Measurements from ENCODE around the gene CMIP.

CMIP gene

DNA sequence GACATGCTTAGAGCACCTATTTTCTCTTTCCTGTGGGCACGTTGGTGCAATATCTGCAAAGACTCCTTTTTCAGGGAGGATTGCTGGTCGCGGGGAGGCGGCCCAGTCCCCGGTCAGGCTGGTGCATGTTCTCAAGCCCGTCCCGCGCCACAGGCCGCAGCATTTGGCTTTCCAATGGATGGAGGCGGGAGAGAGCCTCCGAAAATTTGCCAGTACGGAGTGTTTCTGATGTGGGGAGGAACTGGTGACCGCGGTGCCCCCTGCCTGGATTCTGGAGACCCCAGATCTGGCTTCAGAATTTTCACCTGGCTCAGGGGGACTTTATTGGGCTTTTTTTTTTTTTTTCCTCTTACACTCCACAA is 2.3 kb downstream of the CMIP start:
- DNase-seq (ENCODE audit: low read depth in 2 of 2) = no peak

DNA sequence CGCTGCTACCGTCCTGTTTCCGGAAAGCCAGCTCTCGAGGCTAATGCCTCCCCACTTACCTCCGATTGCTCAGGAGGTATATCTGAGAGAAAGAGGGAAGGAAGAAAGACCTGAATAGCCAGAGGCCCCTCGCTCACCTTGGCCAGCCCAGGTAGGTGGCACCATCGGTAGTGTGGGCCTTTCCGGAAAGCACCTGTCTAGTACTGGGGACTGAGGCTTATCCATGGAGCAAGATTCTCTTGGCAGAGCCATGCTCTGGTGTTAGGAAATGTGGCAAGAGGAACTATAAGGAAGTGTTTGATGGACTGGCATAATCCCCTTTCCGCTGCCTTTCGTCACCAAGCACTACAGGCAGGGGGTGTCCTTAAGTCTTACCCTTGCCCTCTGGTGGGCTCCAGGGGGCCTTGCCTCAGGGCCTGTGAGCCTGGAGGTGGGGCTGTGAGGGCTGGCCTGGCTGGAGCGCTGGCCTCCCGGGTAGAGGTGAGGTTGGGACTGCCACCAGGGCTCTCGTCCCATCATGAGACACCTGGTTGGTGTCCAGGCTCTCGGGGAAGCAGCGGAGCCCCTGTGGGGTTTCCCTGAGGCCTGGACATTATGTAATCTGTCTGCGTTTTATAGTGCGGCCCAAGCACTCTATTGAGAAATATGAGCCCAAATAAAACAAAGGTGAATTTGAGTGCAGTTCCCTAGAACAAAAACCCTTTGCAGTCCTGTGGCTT is 2.9 kb downstream of the CMIP start:
- no peak for DNase-seq (ENCODE audit: low read depth in 2 of 2)

GRCh38 chr16:81448154-81449131 is 3.8 kb downstream of the CMIP start:
- no peak for DNase-seq (ENCODE audit: low read depth in 2 of 2)

DNA sequence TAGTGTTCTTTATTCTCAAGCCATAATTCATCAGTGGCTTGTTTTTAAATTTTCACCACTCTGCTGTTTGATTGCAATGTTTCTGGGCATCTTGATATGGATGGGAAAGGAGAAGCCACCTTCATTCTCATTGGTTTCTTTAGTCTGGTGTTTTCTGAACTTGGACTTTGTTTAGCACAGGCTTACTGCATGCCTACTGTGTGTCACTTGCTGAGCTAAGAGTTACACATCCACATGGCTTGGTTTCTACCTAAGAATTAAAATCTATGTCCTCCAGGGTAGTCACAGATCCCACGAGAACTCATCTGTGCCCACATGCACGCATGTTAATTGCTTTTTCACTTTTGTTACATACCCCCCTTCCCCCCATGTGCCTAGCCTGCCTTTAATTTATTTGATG is 4.6 kb downstream of the CMIP start:
- no peak for DNase-seq (ENCODE audit: low read depth in 2 of 2)

GRCh38 chr16:81449899-81450608 is 5.4 kb downstream of the CMIP start:
- DNase-seq (ENCODE audit: low read depth in 2 of 2) = no peak

GRCh38 chr16:81450783-81451491 is 6.3 kb downstream of the CMIP start:
- DNase-seq (ENCODE audit: low read depth in 2 of 2) = no peak

GRCh38 chr16:81451753-81452680 is 7.4 kb downstream of the CMIP start:
- peak; percentile 17 to 23 for DNase-seq (ENCODE audit: low read depth in 2 of 2)

- DNase-seq (ENCODE audit: low read depth in 2 of 2) = no peak
Measured at GRCh38 chr16:81453091-81453728, 8.6 kb downstream of the CMIP start.

GRCh38 chr16:81454044-81454443 is 9.4 kb downstream of the CMIP start:
- no peak for DNase-seq (ENCODE audit: low read depth in 2 of 2)

- no peak for DNase-seq (ENCODE audit: low read depth in 2 of 2)
Measured at GRCh38 chr16:81455006-81455405, 10.4 kb downstream of the CMIP start.

DNA sequence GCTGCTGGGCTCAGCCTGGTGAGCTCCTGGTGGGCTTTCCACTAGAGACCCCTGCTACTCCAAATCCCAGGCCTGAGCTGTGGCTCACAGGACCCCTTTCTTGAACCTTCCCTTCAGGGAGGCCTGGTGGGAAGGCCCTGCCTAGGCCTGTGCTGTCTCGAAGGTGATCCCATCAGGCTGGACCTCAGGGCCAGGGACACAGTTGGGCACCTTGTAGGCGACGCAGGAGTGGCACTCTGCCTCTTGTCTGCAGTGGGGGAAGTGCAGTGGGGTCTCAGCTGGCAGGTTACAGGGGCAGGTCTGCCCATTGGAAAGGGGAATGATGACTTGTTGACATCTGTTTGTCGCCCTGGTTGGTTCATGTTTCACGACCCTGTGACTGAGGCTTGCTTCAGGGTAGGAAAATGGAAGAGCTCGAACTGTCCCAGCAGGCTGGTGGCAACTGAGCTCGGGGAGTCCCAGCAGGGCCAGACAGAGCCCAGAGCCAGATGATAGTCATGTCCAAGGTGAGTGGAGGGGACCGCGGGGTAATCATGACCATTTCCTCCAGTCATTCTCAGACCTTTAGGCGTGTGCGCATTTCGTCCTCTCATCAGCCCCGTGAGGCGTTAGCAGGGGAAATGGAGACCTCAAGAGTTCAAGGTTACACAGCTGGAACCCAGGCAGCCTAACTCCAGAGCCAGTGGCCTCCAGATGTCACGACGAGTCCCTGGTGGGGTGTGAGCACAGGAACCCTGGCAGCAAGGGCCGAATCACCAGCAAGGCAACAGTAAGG is 11.3 kb downstream of the CMIP start:
- no peak for DNase-seq (ENCODE audit: low read depth in 2 of 2)

- DNase-seq (ENCODE audit: low read depth in 2 of 2) = no peak
Measured at GRCh38 chr16:81456523-81457325, 12.1 kb downstream of the CMIP start.

GRCh38 chr16:81457326-81458133 is 12.9 kb downstream of the CMIP start:
- DNase-seq (ENCODE audit: low read depth in 2 of 2) = no peak

DNA sequence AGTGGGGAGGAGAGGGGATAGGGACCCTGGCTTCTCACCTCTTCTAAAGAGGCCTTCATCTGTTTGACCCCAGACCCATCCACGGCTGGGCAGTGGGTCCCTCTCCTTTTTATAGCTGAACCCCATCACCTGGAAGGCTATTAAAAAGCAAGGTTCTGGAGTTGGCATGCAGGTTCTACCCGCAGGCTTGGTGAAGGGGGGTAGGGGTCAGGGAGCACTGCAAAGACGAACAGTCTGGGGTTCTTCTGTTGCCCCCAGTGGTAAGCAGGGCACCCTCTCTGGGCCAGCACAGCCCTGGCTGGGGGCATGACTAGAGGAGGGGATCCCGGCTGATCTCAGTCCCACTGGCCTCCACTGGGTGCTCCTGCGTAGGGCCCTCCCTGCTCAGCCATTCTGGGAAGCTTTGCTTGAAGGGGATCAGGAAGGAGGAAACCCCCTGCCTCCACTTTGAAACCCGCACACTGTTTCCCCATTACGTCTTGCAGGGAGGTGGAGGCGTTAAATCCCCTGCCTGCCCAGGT is 13.6 kb downstream of the CMIP start:
- no peak for DNase-seq (ENCODE audit: low read depth in 2 of 2)

- no peak for DNase-seq (ENCODE audit: low read depth in 2 of 2)
Measured at GRCh38 chr16:81458827-81459598, 14.4 kb downstream of the CMIP start.

DNA sequence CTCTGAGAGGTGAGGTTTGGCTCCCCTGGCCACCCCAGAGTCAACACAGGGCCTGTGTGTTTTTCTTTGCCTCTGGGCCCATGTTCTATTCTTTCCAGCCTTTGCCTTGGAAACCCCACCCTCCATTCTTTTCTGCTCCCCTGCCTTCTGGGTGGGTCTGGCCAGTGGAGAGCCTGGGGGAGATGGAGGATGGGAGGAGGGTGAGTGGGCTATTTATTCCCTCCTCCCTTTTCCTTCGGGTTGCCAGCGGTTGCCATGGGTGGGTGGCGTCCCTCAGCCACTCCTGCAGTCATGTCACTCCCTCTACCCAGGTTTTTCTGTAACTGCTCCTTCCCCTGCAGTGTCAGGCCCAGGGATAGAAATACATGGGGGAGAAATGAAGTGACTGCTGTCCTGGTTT is 15.5 kb downstream of the CMIP start:
- DNase-seq (ENCODE audit: low read depth in 2 of 2) = no peak

DNA sequence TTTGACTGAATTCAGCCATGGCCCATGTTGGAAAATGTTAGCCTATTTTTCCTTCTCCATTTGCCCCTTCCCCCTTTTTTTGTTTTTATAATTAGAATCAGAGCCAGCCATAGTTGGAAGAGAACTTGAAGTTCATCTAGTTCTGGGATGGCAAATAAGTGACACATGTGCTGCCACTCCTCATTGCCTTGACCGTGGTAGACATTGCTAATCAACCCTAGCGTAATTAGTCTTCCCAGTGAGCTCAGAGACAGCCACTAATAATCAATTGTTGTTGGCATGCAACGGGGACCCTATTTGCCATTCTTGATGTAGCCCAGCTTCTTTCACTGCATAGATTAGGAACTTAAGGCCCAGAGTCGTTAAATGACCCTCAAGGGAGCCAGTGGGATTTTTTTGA is 16.6 kb downstream of the CMIP start:
- no peak for DNase-seq (ENCODE audit: low read depth in 2 of 2)
